ENCODE results near the gene UBE2D2.

UBE2D2 gene

DNA sequence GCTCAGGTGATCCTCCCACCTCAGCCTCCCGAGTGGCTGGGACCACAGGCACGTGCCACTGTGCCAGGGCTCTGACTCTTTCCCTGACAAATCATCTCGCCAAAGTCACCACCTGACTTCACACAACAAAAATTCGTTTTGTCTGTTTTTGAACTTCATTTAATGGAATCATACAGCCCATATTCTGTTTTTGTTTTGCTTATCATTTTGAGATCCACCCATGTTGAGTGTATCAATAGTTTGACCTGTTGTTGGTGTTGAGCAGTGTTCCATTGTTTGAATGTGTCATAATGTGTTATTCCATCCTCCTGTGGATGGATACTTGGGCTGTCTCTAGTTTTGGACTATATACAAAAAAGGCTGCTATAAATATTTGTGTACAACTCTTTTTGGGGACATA lies 6.9 kb upstream of the UBE2D2 start:
- DNase-seq (ENCODE audit: low read depth, low spot score) = no peak
- TF ChIP-seq, protein P1, sequence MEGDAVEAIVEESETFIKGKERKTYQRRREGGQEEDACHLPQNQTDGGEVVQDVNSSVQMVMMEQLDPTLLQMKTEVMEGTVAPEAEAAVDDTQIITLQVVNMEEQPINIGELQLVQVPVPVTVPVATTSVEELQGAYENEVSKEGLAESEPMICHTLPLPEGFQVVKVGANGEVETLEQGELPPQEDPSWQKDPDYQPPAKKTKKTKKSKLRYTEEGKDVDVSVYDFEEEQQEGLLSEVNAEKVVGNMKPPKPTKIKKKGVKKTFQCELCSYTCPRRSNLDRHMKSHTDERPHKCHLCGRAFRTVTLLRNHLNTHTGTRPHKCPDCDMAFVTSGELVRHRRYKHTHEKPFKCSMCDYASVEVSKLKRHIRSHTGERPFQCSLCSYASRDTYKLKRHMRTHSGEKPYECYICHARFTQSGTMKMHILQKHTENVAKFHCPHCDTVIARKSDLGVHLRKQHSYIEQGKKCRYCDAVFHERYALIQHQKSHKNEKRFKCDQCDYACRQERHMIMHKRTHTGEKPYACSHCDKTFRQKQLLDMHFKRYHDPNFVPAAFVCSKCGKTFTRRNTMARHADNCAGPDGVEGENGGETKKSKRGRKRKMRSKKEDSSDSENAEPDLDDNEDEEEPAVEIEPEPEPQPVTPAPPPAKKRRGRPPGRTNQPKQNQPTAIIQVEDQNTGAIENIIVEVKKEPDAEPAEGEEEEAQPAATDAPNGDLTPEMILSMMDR (IDR thresholded peaks at IDR 0.05; ENCODE audit: low read depth, low read length) = no peak
- in situ Hi-C loops (cut with HindIII; ENCODE audit: low sequenced_read_pairs) = no loop called here
- no peak overlapping the region for H3K4me3 ChIP-seq (ENCODE audit: low read depth, low read length)

DNA sequence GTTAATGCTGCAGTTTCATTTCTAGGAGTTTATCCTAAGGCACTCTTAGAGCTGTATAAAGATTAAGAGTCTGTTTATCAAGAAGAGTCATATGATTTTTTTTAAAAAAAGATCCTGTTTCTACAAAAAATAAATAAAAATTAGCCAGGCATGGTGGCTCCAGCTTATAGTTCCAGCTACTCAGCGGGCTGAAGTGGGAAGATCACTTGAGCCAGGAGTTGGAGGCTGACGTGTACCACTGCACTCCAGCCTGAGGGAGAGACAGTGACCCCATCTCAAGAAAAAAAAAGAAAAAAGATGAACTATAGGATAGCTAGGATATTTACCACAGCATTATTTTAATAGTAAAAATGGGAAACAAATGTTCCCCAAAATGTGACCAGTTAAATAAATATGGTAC lies 3.3 kb upstream of the UBE2D2 start:
- in situ Hi-C loops (cut with HindIII; ENCODE audit: low sequenced_read_pairs) = no loop called here
- DNase-seq (ENCODE audit: low read depth, low spot score) = no peak
- H3K4me3 ChIP-seq (ENCODE audit: low read depth, low read length) = no peak overlapping the region
- TF ChIP-seq, protein P1 (IDR thresholded peaks at IDR 0.05; ENCODE audit: low read depth, low read length) = no peak

DNA sequence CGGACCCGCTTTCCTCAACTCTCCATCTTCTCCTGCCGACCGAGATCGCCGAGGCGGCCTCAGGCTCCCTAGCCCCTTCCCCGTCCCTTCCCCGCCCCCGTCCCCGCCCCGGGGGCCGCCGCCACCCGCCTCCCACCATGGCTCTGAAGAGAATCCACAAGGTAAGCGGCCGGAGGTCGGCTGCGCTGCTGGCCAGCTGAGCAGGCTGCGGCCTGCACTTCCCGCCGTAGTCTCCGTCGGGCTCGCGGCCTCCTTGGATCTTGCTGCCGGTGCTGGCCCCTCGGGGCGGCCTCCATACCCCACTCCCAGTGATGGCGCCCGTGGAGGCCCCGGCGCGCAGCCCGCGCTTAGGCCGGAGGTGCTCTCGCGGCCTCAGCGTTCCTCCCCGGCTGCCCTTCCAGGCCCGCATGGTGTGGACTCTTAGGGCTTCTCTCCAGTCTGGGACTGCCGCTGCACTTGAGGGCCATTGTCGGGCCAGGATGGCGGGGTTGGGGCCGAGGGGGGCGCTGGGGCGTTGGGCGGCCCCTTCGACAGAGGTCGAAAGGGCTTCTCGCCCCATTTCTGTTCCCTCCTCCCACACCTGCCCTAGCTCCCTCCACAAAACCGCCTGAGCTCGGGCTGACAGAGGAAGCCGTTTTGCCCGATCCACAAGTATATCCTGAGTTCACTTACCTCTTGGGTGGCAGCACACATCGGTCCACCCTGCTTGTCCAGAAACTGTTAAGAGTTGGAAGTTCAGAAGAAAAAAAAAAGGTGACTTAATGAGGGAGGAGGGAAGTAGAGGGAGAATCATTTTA lies 714 bp downstream of the UBE2D2 start:
- DNase-seq (ENCODE audit: low read depth, low spot score) = peak; percentile 22
- peak overlapping the region; percentile 90 for H3K4me3 ChIP-seq (ENCODE audit: low read depth, low read length)
- TF ChIP-seq, protein P1 (IDR thresholded peaks at IDR 0.05; ENCODE audit: low read depth, low read length) = no peak
- in situ Hi-C loops (cut with HindIII; ENCODE audit: low sequenced_read_pairs) = no loop called here

DNA sequence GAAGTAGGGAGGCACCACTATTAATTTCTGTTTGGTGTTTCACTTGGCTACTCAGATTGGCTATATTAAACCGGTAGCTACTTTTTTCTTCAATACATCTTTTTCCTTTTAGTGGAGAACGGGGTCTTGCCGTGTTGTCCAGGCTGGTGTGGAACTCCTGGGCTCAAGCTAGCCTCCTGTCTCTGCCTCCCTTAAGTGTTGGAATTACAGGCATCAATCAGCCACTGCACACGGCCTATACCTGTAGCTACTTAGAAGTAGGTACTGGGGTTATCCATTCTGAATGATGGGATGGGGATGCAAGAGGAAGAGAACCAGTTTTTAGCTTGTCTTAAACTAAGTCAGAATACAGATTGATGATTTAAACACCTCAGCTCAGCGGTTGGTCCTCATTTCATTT lies 1.7 kb downstream of the UBE2D2 start:
- TF ChIP-seq, protein P1 (IDR thresholded peaks at IDR 0.05; ENCODE audit: low read depth, low read length) = no peak
- H3K4me3 ChIP-seq (ENCODE audit: low read depth, low read length) = peak overlapping the region; percentile 90
- in situ Hi-C loops (cut with HindIII; ENCODE audit: low sequenced_read_pairs) = no loop called here
- no peak for DNase-seq (ENCODE audit: low read depth, low spot score)

DNA sequence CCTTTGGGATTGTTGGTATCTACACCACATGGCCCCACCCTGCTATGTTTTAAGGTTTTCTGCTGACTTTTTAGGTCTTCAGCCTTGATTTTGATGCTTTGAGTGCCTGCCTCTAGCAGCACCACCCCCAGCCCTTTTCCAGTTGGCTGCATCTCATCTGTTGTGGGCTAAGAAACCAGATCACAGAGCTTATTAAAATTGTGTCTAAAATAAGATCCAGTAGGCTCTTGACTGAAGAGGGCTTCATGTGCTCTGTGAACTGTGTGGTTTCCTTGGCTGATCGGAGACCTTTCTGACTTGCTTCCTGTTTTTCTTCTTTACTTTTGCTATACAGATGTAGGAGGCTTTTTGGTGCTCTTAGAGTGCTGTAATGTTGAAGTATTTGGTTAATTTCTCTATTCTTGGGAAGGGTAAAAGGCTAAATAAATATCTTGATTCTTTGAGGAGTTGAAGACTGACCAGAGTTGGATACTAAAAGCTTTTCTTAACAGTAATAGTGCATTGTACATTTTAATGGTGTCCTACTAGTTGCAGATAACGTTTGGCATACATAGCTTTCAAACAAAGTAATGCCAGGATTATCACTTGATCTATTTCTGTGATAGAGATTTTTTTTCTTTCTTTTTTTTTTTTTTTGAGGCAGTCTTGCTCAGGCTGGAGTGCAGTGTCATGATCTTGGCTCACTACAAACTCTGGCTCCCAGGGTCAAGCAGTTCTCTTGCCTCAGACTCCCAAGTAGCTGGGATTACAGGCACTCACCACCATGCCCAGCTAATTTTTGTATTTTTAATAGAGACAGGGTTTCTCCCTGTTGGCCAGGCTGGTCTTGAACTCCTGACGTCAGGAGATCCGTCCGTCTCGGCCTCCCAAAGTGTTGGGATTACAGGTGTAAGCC lies 4.5 kb downstream of the UBE2D2 start:
- in situ Hi-C loops (cut with HindIII; ENCODE audit: low sequenced_read_pairs) = no loop called here
- TF ChIP-seq, protein P1 (IDR thresholded peaks at IDR 0.05; ENCODE audit: low read depth, low read length) = no peak
- H3K4me3 ChIP-seq (ENCODE audit: low read depth, low read length) = no peak overlapping the region
- peak; percentile 36 for DNase-seq (ENCODE audit: low read depth, low spot score)

DNA sequence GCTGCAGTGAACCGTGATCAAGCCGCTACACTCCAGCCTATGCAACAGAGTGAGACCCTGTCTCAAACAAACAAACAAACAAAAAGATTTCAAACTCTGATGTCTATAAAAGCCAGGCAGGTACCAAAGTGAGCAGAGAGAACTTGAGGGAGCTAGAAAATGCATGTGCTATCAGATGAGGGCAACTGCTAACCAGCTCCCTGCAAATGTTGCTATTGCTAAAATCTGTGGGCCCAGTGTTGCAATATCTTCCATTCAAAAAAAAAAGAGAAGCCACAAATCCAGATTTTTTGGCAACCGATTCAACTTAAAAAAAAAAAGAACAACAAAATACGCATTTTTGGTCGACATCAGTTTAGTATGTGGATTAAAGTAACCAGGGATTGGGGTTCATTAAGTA lies 5.5 kb downstream of the UBE2D2 start:
- no peak for DNase-seq (ENCODE audit: low read depth, low spot score)
- TF ChIP-seq, protein P1 (IDR thresholded peaks at IDR 0.05; ENCODE audit: low read depth, low read length) = no peak

More for the DNA sequence above, 5.5 kb downstream of the UBE2D2 start:
- in situ Hi-C loops (cut with HindIII; ENCODE audit: low sequenced_read_pairs) = no loop called here
- no peak overlapping the region for H3K4me3 ChIP-seq (ENCODE audit: low read depth, low read length)

Data from astrocyte of the spinal cord (primary cell).